Posterior vena cava (tissue), 2 donors: Measurements from ENCODE around the gene CCR4. TPM values are rescaled to one million over a fixed set of nuclear protein-coding genes. Genes with fewer than 3 reads are reported as not detected.

ENCODE experiments used
- DNase-seq: peaks from one replicate; pipeline ENCODE4 v3.0.0-alpha.2; 2020; ENCODE audit warnings: low spot score
- intact Hi-C, 2 donors: fragments of 100-400 bp; cut with DNase I; formaldehyde crosslinking; loops; one replicate each; pipeline versions ENCODE4 v1.14.1 to v1.14.2; 2022 to 2023
- total RNA-seq, 2 donors: library from RNA; stranded (reverse); fragmentation: NEBNext Ultra II Directional; extraction: Animal tissue kit (Norgen Biotek cat#: 25700); gene quantifications; one replicate each; pipeline ENCODE4 v1.2.1, GENCODE V29; 2021
- donor health status: DM: yes; HTN: yes; CAD: no.
- donor health status: DM: yes; HTN: yes; CAD: no.

Gene CCR4
- total RNA-seq, 2 donors from 2014 or later, result 0.23 to 0.33 TPM

- intact Hi-C loops, result no loop called here
- DNase-seq, result no peak
Observed at GRCh38 chr3:33004205-33004604, 52.8 kb downstream of the CCR4 start.

GRCh38 chr3:33004961-33005360, 53.5 kb downstream of the CCR4 start:
- DNase-seq, result no peak
- intact Hi-C loops, result no loop called here

Other genes with a start within 250 kb of the CCR4 start
- gene TRIM71, start 133.6 kb upstream of the CCR4 start, total RNA-seq, result not detected
- 10 to 100 TPM; 37.5 to 50.3 TPM for gene GLB1, start 145.5 kb downstream of the CCR4 start, total RNA-seq
- gene TMPPE, start 145.5 kb downstream of the CCR4 start, total RNA-seq, result 1 to 10 TPM; 8.8 to 8.9 TPM
- gene CRTAP, start 162.4 kb downstream of the CCR4 start, total RNA-seq, result 100 to 1,000 TPM; 250 to 323 TPM